K562 (cell line): ENCODE measurements around the gene NQO2. TPM values are rescaled to one million over a fixed set of nuclear protein-coding genes. Genes with fewer than 3 reads are reported as not detected.
A peak's percentile ranks its signal among the peaks of the same experiment; 100 is the strongest.

Experiments
- ARID1B ChIP-seq: fragments of 450-650 bp; IDR thresholded peaks from 2 replicates; pipeline ENCODE4 v1.6.1; 2016; ENCODE audit warnings: antibody characterized with exemption, mild to moderate bottlenecking, inconsistent platforms
- CBFA2T2 ChIP-seq: fragments of 450-650 bp; conservative IDR thresholded peaks from 2 replicates; pipeline ENCODE4 v1.6.1; 2017; ENCODE audit warnings: mild to moderate bottlenecking
- CBFA2T3 ChIP-seq: fragments of 450-650 bp; IDR thresholded peaks from 2 replicates; pipeline ENCODE4 v1.6.1; 2017
- CBX3 ChIP-seq, 2 experiments: IDR thresholded peaks; 1 replicate in 1 of 2; 2 replicates in 1 of 2; pipeline ENCODE4 v1.6.1; 2012; ENCODE audit warnings: inconsistent platforms in 2 of 2, low read length in 2 of 2, borderline replicate concordance in 1 of 2, control low read depth in 1 of 2
- CREB1 ChIP-seq, 2 experiments: sonication (generic) in 1 of 2; formaldehyde crosslinking in 1 of 2; IDR thresholded peaks; 2 replicates each; pipeline versions ENCODE4 v1.6.1 to v1.8.0; 2012 to 2022; ENCODE audit warnings: inconsistent platforms in 1 of 2, mild to moderate bottlenecking in 1 of 2, missing genetic modification reagents in 1 of 2, moderate library complexity in 1 of 2
- CREBBP ChIP-seq: IDR thresholded peaks from one replicate; pipeline ENCODE4 v1.6.1; 2012; ENCODE audit warnings: low read depth, mild to moderate bottlenecking, control low read depth, inconsistent platforms, low read length
- CXXC5 ChIP-seq: fragments of 250-450 bp; sonication (Bioruptor Pico); IDR thresholded peaks from 2 replicates; pipeline ENCODE4 v1.8.0; 2022; ENCODE audit warnings: inconsistent platforms, mild to moderate bottlenecking, moderate library complexity
- DPF2 ChIP-seq: fragments of 450-650 bp; IDR thresholded peaks from 2 replicates; pipeline ENCODE4 v1.6.1; 2016
- EP300 ChIP-seq: IDR thresholded peaks from 2 replicates; pipeline ENCODE4 v1.6.1; 2012; ENCODE audit warnings: low read length, improper control_type of control experiment
- JUN ChIP-seq, 2 experiments: sonication (generic) in 1 of 2; formaldehyde crosslinking in 1 of 2; IDR thresholded peaks; 2 replicates each; pipeline versions ENCODE4 v1.6.1 to v1.8.0; 2012 to 2022; ENCODE audit warnings: borderline replicate concordance in 2 of 2, mild to moderate bottlenecking in 2 of 2, improper control_type of control experiment in 1 of 2, low read depth in 1 of 2, low read length in 1 of 2, missing genetic modification reagents in 1 of 2
- RAD21 ChIP-seq, 2 experiments: fragments of 250-450 bp in 1 of 2; fragments of 450-650 bp in 1 of 2; sonication (Bioruptor Pico) in 1 of 2; formaldehyde crosslinking in 1 of 2; IDR thresholded peaks in 1 of 2; conservative IDR thresholded peaks in 1 of 2; 2 replicates each; pipeline versions ENCODE4 v1.4.0 to v1.8.0; 2020 to 2022; ENCODE audit warnings: mild to moderate bottlenecking in 2 of 2, moderate library complexity in 1 of 2
- SMARCC2 ChIP-seq: fragments of 450-650 bp; IDR thresholded peaks from 2 replicates; pipeline ENCODE4 v1.6.1; 2017; ENCODE audit warnings: antibody characterized with exemption, moderate library complexity, mild to moderate bottlenecking, low read depth
- TEAD4 ChIP-seq, 2 experiments: sonication (generic) in 1 of 2; formaldehyde crosslinking in 1 of 2; IDR thresholded peaks; 2 replicates each; pipeline versions ENCODE4 v1.6.1 to v1.8.0; 2012 to 2022; ENCODE audit warnings: borderline replicate concordance in 1 of 2, inconsistent platforms in 1 of 2, low read length in 1 of 2, mild to moderate bottlenecking in 1 of 2, missing genetic modification reagents in 1 of 2
- TRIM24 ChIP-seq, 2 experiments: fragments of 450-650 bp; IDR thresholded peaks; 2 replicates each; pipeline ENCODE4 v1.6.1; 2016
- ZNF121 ChIP-seq: sonication (generic); formaldehyde crosslinking; conservative IDR thresholded peaks from 2 replicates; pipeline ENCODE4 v1.8.0; 2022; ENCODE audit warnings: missing genetic modification reagents
- ZNF316 ChIP-seq: fragments of 450-650 bp; IDR thresholded peaks from 2 replicates; pipeline ENCODE4 v1.6.1; 2016
- polyA plus RNA-seq, 8 experiments: library from polyadenylated mRNA; depleted of rRNA in 4 of 8; stranded (reverse) in 5 of 8; unstranded in 3 of 8; fragments of >200 nt; fragmentation: Nextera tagmentation in 2 of 8; fragmentation: Illumina TruSeq in 1 of 8; extraction: Ambion mirVana in 2 of 8; extraction: Trizol in 1 of 8; gene quantifications; 2 replicates each; pipeline versions ENCODE4 v1.2.1 to v1.2.3, GENCODE V29; 2011 to 2014; ENCODE audit warnings: inconsistent platforms in 1 of 8, missing spikeins in 1 of 8
- total RNA-seq, 7 experiments: library from RNA; depleted of rRNA in 6 of 7; stranded (reverse); fragments of >200 nt in 6 of 7; fragmentation: Illumina TruSeq in 2 of 7; extraction: Trizol in 2 of 7; gene quantifications; 2 replicates each; pipeline versions ENCODE4 v1.2.1 to v1.2.3, GENCODE V29; 2011 to 2021; ENCODE audit warnings: low replicate concordance in 1 of 7
- TF ChIP-seq, protein P1 (sequence below): sonication (generic); formaldehyde crosslinking; IDR thresholded peaks from 2 replicates; pipeline ENCODE4 v1.8.1; 2022; ENCODE audit warnings: missing genetic modification reagents
- TF ChIP-seq, protein P2 (sequence below): sonication (generic); IDR thresholded peaks from 2 replicates; pipeline ENCODE4 v1.6.1; 2016
- TF ChIP-seq, protein P3 (sequence below), 2 experiments: IDR thresholded peaks; 2 replicates each; pipeline ENCODE4 v1.6.1; 2011; ENCODE audit warnings: borderline replicate concordance in 1 of 2, control low read depth in 1 of 2, low read depth in 1 of 2, low read length in 1 of 2, mild to moderate bottlenecking in 1 of 2, mixed read lengths in 1 of 2, moderate library complexity in 1 of 2; ENCODE audit not compliant: insufficient read depth in 1 of 2, insufficient read length in 1 of 2, poor library complexity in 1 of 2, severe bottlenecking in 1 of 2; ENCODE audit errors: extremely low read depth in 1 of 2

NQO2 gene
- total and polyA plus RNA-seq, 9 of the 15 experiments (the other 6 are each of a cell fraction or from before 2014, with no cell fraction given) = 54.6 to 214 (median 116) TPM

DNA sequence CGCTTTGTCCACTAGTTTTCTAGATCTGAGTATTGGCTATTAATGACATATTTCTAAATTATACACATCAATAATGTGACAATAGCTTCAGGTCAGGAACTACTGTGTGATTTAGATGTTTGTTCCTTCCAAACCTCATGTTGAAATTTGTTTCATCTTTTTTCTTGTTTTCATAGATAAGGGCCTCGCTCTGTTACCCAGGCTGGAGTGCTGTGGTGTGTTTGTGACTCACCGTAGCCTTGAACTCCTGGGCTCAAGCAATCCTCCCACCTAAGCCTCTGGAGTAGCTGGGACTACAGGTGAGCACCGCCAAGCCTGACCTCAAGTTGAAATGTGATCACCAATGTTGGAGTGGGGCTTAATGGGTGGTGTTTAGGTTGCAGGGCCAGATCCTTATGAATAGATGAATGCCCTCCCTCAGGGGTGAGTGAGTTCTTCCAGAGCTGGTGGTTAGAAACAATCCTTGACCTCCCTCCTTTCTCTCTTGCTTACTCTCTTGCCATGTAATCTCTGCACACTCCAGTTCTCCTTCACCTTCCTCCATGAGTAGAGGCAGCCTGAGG lies 5.9 kb upstream of the NQO2 start (continued):
- TF ChIP-seq, protein P1, sequence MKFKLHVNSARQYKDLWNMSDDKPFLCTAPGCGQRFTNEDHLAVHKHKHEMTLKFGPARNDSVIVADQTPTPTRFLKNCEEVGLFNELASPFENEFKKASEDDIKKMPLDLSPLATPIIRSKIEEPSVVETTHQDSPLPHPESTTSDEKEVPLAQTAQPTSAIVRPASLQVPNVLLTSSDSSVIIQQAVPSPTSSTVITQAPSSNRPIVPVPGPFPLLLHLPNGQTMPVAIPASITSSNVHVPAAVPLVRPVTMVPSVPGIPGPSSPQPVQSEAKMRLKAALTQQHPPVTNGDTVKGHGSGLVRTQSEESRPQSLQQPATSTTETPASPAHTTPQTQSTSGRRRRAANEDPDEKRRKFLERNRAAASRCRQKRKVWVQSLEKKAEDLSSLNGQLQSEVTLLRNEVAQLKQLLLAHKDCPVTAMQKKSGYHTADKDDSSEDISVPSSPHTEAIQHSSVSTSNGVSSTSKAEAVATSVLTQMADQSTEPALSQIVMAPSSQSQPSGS (CRISPR knock-in tag) = no peak
- TF ChIP-seq EP300 (peak; percentile 37; the same call in 1 of the 2 replicates), JUN (IDR thresholded peaks at IDR 0.05; ENCODE audit: borderline replicate concordance, low read depth, low read length) (peak; percentile 31; the same call in 1 of the 2 replicates), JUN (CRISPR knock-in tag; IDR thresholded peaks at IDR 0.05; ENCODE audit: borderline replicate concordance) (no peak), CXXC5 (peak; percentile 33; the same call in 1 of the 2 replicates), RAD21 (CRISPR knock-in tag; conservative IDR thresholded peaks at IDR 0.05 in 1 of 2, IDR thresholded peaks at IDR 0.05 in 1 of 2) (peak in 1 of 2 experiments; percentile 19; a peak in 1 of 4 replicates), CBX3 (IDR thresholded peaks at IDR 0.05; ENCODE audit: borderline replicate concordance in 1 of 2, low read length in 2 of 2) (peak in 1 of 2 experiments; percentile 54; a peak in 1 of 3 replicates), CBFA2T2 (peak; percentile 8; the same call in 1 of the 2 replicates), ZNF316 (0 out of 2 replicates have a peak, but pooled peaks have one; percentile 7), CREBBP (no peak), DPF2 (peak; percentile 81), SMARCC2 (peak; percentile 44; the same call in 1 of the 2 replicates), CBFA2T3 (peak; percentile 71), CREB1 (IDR thresholded peaks at IDR 0.05) (0 out of 2 replicates have a peak, but pooled peaks have one; percentile 35), CREB1 (CRISPR knock-in tag; IDR thresholded peaks at IDR 0.05) (no peak), ZNF121 (no peak), TRIM24 (IDR thresholded peaks at IDR 0.05) (peak in 1 of 2 experiments; percentile 66; a peak in 2 of 4 replicates), ARID1B (peak; percentile 67; the same call in 1 of the 2 replicates), TEAD4 (IDR thresholded peaks at IDR 0.05; ENCODE audit: low read length) (0 out of 2 replicates have a peak, but pooled peaks have one; percentile 27), TEAD4 (CRISPR knock-in tag; IDR thresholded peaks at IDR 0.05; ENCODE audit: borderline replicate concordance) (no peak)
- TF ChIP-seq, protein P2, sequence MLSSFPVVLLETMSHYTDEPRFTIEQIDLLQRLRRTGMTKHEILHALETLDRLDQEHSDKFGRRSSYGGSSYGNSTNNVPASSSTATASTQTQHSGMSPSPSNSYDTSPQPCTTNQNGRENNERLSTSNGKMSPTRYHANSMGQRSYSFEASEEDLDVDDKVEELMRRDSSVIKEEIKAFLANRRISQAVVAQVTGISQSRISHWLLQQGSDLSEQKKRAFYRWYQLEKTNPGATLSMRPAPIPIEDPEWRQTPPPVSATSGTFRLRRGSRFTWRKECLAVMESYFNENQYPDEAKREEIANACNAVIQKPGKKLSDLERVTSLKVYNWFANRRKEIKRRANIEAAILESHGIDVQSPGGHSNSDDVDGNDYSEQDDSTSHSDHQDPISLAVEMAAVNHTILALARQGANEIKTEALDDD = peak; percentile 67; the same call in 1 of the 2 replicates
- TF ChIP-seq, protein P3, sequence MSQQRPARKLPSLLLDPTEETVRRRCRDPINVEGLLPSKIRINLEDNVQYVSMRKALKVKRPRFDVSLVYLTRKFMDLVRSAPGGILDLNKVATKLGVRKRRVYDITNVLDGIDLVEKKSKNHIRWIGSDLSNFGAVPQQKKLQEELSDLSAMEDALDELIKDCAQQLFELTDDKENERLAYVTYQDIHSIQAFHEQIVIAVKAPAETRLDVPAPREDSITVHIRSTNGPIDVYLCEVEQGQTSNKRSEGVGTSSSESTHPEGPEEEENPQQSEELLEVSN (IDR thresholded peaks at IDR 0.05; ENCODE audit: borderline replicate concordance in 1 of 2, extremely low read depth in 1 of 2, insufficient read depth in 1 of 2, insufficient read length in 1 of 2, low read depth in 1 of 2, low read length in 1 of 2, poor library complexity in 1 of 2, severe bottlenecking in 1 of 2) = no peak
